Skeletal muscle satellite cell (primary cell): ENCODE measurements around the gene PPP1R26.
"Not testable (repeated sequence)": the region's sequence is repeated elsewhere in the genome, so short reads cannot be mapped to it uniquely, and the experiment has no call there.

Experiments used
- H3K27me3 ChIP-seq: 2 replicates; pipeline ENCODE4 v1.7.0; 2013; ENCODE audit warnings: low read length; ENCODE audit not compliant: control insufficient read depth, insufficient read depth
- H3K36me3 ChIP-seq: 2 replicates; pipeline ENCODE4 v1.7.0; 2013; ENCODE audit warnings: mild to moderate bottlenecking, control low read depth, low read length; ENCODE audit not compliant: insufficient read depth
- H3K4me1 ChIP-seq: 2 replicates; pipeline ENCODE4 v1.7.0; 2013; ENCODE audit warnings: low read length; ENCODE audit not compliant: control insufficient read depth, insufficient read depth
- H3K4me2 ChIP-seq: 2 replicates; pipeline ENCODE4 v1.7.0; 2013; ENCODE audit warnings: mild to moderate bottlenecking, low read length
- H3K4me3 ChIP-seq: 2 replicates; pipeline ENCODE4 v1.7.0; 2013; ENCODE audit warnings: low read length
- H3K9ac ChIP-seq: 2 replicates; pipeline ENCODE4 v1.7.0; 2013; ENCODE audit warnings: mild to moderate bottlenecking, low read depth, low read length, moderate library complexity
- H3K9me3 ChIP-seq: replicated peaks from 2 replicates; pipeline ENCODE4 v1.7.0; 2013; ENCODE audit warnings: mild to moderate bottlenecking, control low read depth, low read length

The PPP1R26 gene

GRCh38 chr9:135522137-135522877 is 42.7 kb downstream of the PPP1R26 start:
- H3K4me1 ChIP-seq: no peaks in the 10 kb centered on the region
- H3K27me3 ChIP-seq: peaks cover 18% of the 10 kb centered on the region
- no peaks in the 10 kb centered on the region for H3K9me3 ChIP-seq
- H3K4me2 ChIP-seq: no peak overlapping the region
- H3K4me3 ChIP-seq: no peak overlapping the region
- no peaks in the 10 kb centered on the region for H3K36me3 ChIP-seq
- H3K9ac ChIP-seq: no peak overlapping the region

GRCh38 chr9:135522931-135523330 is 43.3 kb downstream of the PPP1R26 start:
- H3K4me3 ChIP-seq: no peak overlapping the region
- no peaks in the 10 kb centered on the region for H3K36me3 ChIP-seq
- no peak overlapping the region for H3K4me2 ChIP-seq
- H3K4me1 ChIP-seq: no peaks in the 10 kb centered on the region
- H3K27me3 ChIP-seq: peaks cover 18% of the 10 kb centered on the region
- H3K9me3 ChIP-seq: no peaks in the 10 kb centered on the region
- no peak overlapping the region for H3K9ac ChIP-seq

- H3K4me2 ChIP-seq: no peak overlapping the region
- peaks cover 12% of the 10 kb centered on the region for H3K27me3 ChIP-seq
- no peaks in the 10 kb centered on the region for H3K9me3 ChIP-seq
- H3K4me3 ChIP-seq: no peak overlapping the region
- H3K9ac ChIP-seq: no peak overlapping the region
- H3K4me1 ChIP-seq: no peaks in the 10 kb centered on the region
- H3K36me3 ChIP-seq: no peaks in the 10 kb centered on the region
Observed at GRCh38 chr9:135523521-135524129, 44.0 kb downstream of the PPP1R26 start.

DNA sequence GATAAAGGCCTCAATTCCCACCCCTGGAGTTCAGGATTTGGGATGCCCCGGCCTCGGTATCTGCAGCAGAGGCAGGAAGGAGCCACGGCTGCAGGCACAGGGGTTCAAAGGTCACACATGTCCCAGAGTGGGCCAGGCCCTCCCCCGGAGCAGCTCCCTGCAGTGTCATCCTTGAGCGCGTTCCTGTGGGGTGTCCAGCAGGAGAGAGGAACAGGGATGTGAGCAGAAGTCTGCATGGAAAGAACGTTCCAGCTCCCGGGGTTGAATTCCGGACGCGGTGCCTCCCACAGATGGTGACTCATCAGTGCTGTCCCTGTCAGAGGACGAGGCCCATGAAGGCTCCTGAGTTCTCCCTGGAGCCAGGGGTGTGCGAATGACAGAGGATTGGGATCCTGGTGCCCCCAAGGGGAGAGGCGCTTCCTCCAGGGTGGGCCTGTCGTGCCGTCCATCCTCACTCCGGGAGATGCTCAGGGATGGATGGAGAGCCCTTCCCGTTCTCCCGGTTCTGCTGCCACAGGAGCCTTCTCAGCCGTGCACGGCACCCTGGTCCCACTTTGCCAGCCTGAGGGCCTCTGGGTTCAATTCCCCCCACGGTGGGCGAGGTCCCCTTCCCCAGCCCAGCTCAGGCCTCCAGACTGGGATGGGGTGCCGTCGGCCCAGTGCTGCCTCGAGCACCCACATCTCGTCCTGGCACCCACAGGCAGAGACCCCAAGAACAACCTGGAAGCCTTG is 44.7 kb downstream of the PPP1R26 start:
- Histone ChIP-seq H3K4me3 (no peak overlapping the region), H3K4me2 (no peak overlapping the region), H3K9me3 (no peaks in the 10 kb centered on the region), H3K36me3 (no peaks in the 10 kb centered on the region), H3K4me1 (no peaks in the 10 kb centered on the region), H3K27me3 (peaks cover 12% of the 10 kb centered on the region), H3K9ac (no peak overlapping the region)

- Histone ChIP-seq H3K36me3 (no peaks in the 10 kb centered on the region), H3K4me2 (no peak overlapping the region), H3K4me3 (no peak overlapping the region), H3K4me1 (no peaks in the 10 kb centered on the region), H3K9me3 (no peaks in the 10 kb centered on the region), H3K9ac (no peak overlapping the region), H3K27me3 (peaks cover 7% of the 10 kb centered on the region)
Observed at GRCh38 chr9:135525241-135526088, 45.9 kb downstream of the PPP1R26 start.

GRCh38 chr9:135526089-135526729 is 46.6 kb downstream of the PPP1R26 start:
- Histone ChIP-seq H3K9me3 (no peaks in the 10 kb centered on the region), H3K9ac (no peak overlapping the region), H3K36me3 (no peaks in the 10 kb centered on the region), H3K27me3 (peaks cover 3% of the 10 kb centered on the region), H3K4me1 (no peaks in the 10 kb centered on the region), H3K4me3 (no peak overlapping the region), H3K4me2 (no peak overlapping the region)

DNA sequence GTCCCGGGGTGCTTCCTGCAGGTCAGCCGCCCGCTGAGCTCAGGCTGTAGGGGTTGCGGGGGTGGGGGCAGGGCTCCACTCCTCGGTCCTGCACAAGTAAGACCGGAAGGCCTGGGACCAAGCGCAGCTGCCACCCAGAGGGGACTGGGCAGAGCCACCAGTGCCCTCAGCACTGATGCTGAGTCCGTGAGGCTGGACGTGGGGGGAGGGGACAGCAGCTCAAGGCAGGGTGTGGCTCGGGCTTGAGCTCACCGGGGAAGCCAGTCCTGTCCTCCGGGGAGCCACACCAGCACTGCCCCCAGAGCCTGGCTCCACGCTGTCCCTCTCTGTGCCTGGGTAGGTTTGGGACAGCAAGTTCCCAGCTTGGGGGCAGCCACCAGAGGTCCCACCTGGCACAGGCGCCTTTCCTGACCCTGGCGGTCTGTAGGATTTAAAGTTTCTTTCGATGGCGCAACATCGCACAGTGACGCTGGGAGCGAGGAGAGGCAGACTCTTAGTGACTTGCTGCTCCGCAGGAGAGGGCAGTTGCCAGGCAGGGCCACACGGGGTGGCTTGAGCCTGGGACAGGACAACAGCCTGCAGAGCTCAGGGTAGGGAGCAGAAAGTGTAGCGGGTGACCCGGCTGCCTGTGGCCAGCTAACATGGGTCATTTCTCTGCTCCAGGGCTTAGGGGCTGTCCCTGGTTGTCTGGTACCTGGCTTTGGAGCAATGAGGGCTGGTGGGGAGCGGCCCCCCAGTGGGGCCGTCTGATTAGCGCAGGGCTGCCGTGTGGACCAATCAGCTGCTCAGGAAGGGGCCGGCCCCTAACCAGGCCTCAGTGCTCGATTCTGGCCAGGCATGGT is 47.4 kb downstream of the PPP1R26 start:
- H3K4me2 ChIP-seq: no peak overlapping the region
- no peaks in the 10 kb centered on the region for H3K36me3 ChIP-seq
- no peak overlapping the region for H3K4me3 ChIP-seq
- no peaks in the 10 kb centered on the region for H3K9me3 ChIP-seq
- no peak overlapping the region for H3K9ac ChIP-seq
- no peaks in the 10 kb centered on the region for H3K4me1 ChIP-seq
- H3K27me3 ChIP-seq: peaks cover 3% of the 10 kb centered on the region

- H3K4me1 ChIP-seq, H3K36me3 ChIP-seq, H3K27me3 ChIP-seq, H3K4me2 ChIP-seq, H3K9ac ChIP-seq, H3K4me3 ChIP-seq, H3K9me3 ChIP-seq: not testable (repeated sequence)
Observed at GRCh38 chr9:135528842-135529435, 49.4 kb downstream of the PPP1R26 start.

DNA sequence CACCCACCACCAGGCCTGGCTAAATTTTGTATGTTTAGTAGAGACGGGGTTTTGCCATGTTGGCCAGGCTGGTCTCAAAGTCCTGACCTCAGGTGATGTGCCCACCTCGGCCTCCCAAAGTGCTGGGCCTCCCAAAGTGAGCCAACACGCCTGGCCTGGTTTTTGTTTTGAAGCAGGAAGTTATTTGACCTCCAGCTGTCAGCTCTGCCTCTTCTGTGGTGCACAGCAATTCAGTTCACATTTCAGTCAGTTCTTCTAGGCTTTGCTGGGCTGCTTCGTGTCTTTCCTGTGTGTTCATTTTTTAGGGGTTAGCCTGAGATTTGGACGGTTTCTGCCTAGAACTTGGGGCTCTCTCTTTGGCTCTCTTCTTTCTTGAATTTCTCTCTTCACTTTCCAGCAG is 50.6 kb downstream of the PPP1R26 start:
- no peak overlapping the region for H3K4me3 ChIP-seq
- H3K4me2 ChIP-seq: no peak overlapping the region
- H3K9ac ChIP-seq: no peak overlapping the region
- H3K4me1 ChIP-seq: no peaks in the 10 kb centered on the region
- no peaks in the 10 kb centered on the region for H3K9me3 ChIP-seq
- no peaks in the 10 kb centered on the region for H3K36me3 ChIP-seq
- peaks cover 5% of the 10 kb centered on the region for H3K27me3 ChIP-seq

DNA sequence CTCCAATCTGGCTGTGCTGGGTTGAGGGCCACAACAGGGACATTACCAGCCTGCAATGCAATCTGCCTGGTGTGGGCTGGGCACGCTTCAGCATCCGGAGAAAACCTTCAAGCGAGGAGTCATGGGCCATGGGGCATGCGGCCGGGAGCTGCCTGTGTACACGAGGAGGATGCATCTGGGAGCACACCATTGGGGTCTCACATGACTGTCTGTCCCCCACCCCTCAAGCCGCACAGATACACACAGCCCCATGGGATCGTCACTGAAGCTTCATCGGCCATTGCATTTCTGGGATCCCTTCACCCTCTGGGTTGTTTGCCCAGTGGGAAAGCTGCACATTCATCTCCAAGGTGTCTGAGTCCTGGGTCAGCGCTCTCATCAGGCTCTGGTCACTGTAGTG is 51.5 kb downstream of the PPP1R26 start:
- no peaks in the 10 kb centered on the region for H3K36me3 ChIP-seq
- peaks cover 5% of the 10 kb centered on the region for H3K27me3 ChIP-seq
- no peaks in the 10 kb centered on the region for H3K9me3 ChIP-seq
- no peak overlapping the region for H3K4me3 ChIP-seq
- H3K9ac ChIP-seq: no peak overlapping the region
- H3K4me2 ChIP-seq: no peak overlapping the region
- H3K4me1 ChIP-seq: no peaks in the 10 kb centered on the region
